Uterus (tissue), 4 donors: Measurements from ENCODE around the gene CTNND2. TPM values are rescaled to one million over a fixed set of nuclear protein-coding genes. Genes with fewer than 3 reads are reported as not detected.

Experiments
- DNase-seq, 2 donors: peaks; one replicate each; pipeline ENCODE4 v3.0.0-alpha.2; 2019 to 2020
- H3K27ac ChIP-seq, 2 donors: fragments of 200-600 bp; sonication (generic); 1 replicate in 1 of 2; 2 replicates in 1 of 2; pipeline ENCODE4 v1.5.1; 2016 to 2018
- H3K27me3 ChIP-seq, 2 donors: fragments of 200-600 bp; sonication (generic); one replicate each; pipeline ENCODE4 v1.5.1; 2018 to 2019; ENCODE audit warnings: control low read depth in 1 of 2
- H3K36me3 ChIP-seq, 2 donors: fragments of 200-600 bp; sonication (generic); one replicate each; pipeline ENCODE4 v1.5.1; 2019; ENCODE audit warnings: control low read depth in 1 of 2
- H3K4me1 ChIP-seq, 2 donors: fragments of 200-600 bp; sonication (generic); one replicate each; pipeline ENCODE4 v1.5.1; 2018 to 2019; ENCODE audit warnings: control low read depth in 1 of 2
- H3K4me3 ChIP-seq, 2 donors: fragments of 200-600 bp; sonication (generic); 1 replicate in 1 of 2; 2 replicates in 1 of 2; pipeline ENCODE4 v1.5.1; 2018 to 2019; ENCODE audit warnings: mild to moderate bottlenecking in 1 of 2
- H3K9me3 ChIP-seq, 2 donors: fragments of 200-600 bp; sonication (generic); one replicate each; pipeline ENCODE4 v1.5.1; 2019; ENCODE audit warnings: control low read depth in 1 of 2
- POLR2A ChIP-seq, 2 donors: fragments of 450-650 bp; IDR thresholded peaks; one replicate each; pipeline ENCODE4 v1.6.1; 2016; ENCODE audit warnings: antibody characterized with exemption in 2 of 2, mild to moderate bottlenecking in 1 of 2, moderate library complexity in 1 of 2
- intact Hi-C: fragments of 100-400 bp; cut with DNase I; formaldehyde crosslinking; loops from one replicate; pipeline ENCODE4 v1.15.1; 2023; ENCODE audit warnings: low total_unique reads
- total RNA-seq, 4 donors: library from RNA; depleted of rRNA in 3 of 4; stranded (reverse); fragments of >200 nt in 3 of 4; gene quantifications; one replicate each; pipeline versions ENCODE4 v1.1.0 to v1.2.4, GENCODE V29; 2014 to 2023
- TF ChIP-seq, protein P1 (sequence below), 4 experiments: fragments of 200-600 bp in 2 of 4; fragments of 450-650 bp in 2 of 4; sonication (generic) in 2 of 4; IDR thresholded peaks; one replicate each; pipeline ENCODE4 v1.5.1; 2016 to 2019; ENCODE audit warnings: antibody characterized with exemption in 4 of 4, mild to moderate bottlenecking in 2 of 4, moderate library complexity in 1 of 4
- donor health status: DM: yes; HTN: yes; CAD: no.

CTNND2 gene
- total RNA-seq, 4 donors from 2014 or later, result 0.49 to 1.2 TPM; not detected in 2

DNA sequence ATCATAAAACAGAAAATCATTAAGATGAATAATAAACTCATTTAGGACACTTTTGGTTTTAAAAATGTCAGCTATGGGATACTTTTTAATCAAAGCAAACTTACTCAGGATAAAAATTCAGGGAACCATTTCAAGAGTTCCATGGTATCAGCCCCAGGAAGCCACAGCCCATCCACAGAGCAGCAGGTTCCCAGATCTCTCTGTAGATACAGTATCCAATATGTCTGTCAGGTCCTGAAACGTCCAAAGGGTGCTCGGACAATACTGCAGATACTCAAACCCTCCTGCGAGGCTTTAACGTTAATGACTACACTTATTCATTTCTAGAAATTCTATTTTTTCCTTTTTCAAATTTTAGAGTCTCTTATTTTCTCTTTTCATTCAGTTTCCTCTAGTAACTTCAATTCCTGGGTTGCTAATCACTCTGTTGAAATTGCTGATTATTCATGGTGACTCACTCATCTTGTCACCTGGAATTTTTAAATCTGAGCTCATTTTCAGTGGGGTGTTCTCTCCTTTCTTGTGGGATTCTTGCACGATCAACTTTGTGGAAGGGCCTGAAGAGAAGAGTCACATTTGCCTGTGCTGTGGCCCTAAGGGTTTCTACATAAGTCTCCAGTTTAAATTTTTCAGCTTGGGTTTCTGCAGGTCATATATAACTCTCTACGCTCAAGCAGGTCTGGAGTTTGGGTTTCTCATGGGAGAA, 435.8 kb downstream of the CTNND2 start:
- no peak for DNase-seq

DNA sequence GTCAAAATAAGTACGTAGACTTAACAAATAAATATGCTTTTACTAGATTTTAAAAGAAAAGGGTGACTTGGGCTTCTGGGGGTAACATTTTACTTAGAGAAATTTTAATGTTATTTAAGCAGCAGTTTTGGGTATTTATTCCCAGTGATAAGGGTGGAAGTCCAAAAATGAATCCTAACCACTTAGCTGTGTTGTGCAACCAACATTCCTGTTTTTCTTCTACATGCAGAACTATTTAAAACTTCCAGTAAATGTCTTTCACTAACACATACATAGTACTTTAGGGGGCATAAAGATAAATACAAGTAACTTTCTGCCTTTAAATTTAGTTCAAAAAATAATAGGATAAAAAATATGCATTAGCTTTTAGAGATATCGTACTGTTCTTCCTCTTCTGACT, 436.7 kb downstream of the CTNND2 start:
- Histone ChIP-seq H3K27ac (no peak overlapping the region), H3K4me3 (no peak overlapping the region), H3K27me3 (no peaks in the 10 kb centered on the region), H3K4me1 (no peaks in the 10 kb centered on the region), H3K9me3 (no peaks in the 10 kb centered on the region), H3K36me3 (no peaks in the 10 kb centered on the region)
- no peak for DNase-seq
- no peak for TF ChIP-seq POLR2A (IDR thresholded peaks at IDR 0.05)
- TF ChIP-seq, protein P1, sequence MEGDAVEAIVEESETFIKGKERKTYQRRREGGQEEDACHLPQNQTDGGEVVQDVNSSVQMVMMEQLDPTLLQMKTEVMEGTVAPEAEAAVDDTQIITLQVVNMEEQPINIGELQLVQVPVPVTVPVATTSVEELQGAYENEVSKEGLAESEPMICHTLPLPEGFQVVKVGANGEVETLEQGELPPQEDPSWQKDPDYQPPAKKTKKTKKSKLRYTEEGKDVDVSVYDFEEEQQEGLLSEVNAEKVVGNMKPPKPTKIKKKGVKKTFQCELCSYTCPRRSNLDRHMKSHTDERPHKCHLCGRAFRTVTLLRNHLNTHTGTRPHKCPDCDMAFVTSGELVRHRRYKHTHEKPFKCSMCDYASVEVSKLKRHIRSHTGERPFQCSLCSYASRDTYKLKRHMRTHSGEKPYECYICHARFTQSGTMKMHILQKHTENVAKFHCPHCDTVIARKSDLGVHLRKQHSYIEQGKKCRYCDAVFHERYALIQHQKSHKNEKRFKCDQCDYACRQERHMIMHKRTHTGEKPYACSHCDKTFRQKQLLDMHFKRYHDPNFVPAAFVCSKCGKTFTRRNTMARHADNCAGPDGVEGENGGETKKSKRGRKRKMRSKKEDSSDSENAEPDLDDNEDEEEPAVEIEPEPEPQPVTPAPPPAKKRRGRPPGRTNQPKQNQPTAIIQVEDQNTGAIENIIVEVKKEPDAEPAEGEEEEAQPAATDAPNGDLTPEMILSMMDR (IDR thresholded peaks at IDR 0.05), result no peak
- intact Hi-C loops, result no loop called here

More for the DNA sequence above, 435.8 kb downstream of the CTNND2 start:
- no peaks in the 10 kb centered on the region for H3K9me3 ChIP-seq
- intact Hi-C loops, result no loop called here
- H3K27ac ChIP-seq, result no peak overlapping the region
- no peak for TF ChIP-seq POLR2A (IDR thresholded peaks at IDR 0.05)
- TF ChIP-seq, protein P1 (IDR thresholded peaks at IDR 0.05), result no peak
- H3K36me3 ChIP-seq, result no peaks in the 10 kb centered on the region
- no peaks in the 10 kb centered on the region for H3K27me3 ChIP-seq
- H3K4me3 ChIP-seq, result no peak overlapping the region
- H3K4me1 ChIP-seq, result no peaks in the 10 kb centered on the region

DNA sequence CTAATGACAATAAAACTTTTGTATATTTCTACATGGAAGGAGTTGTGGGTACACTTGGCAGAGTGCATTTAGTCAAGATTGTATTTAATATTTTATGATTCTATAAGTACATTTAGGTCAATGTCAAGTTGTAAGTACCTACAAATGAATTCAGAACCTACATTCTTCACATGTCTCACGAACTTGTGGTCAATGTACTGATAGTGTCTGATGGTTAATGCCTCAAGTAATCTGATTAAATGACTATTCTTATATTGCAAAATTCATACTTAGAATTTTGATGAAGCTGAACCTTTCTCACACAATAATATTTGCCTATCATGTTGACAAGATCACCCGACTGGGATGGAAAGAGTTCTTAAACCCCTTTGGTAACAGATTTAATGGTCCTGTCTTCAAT, 444.5 kb downstream of the CTNND2 start:
- TF ChIP-seq, protein P1 (IDR thresholded peaks at IDR 0.05), result no peak
- no peak for TF ChIP-seq POLR2A (IDR thresholded peaks at IDR 0.05)
- intact Hi-C loops, result no loop called here

DNA sequence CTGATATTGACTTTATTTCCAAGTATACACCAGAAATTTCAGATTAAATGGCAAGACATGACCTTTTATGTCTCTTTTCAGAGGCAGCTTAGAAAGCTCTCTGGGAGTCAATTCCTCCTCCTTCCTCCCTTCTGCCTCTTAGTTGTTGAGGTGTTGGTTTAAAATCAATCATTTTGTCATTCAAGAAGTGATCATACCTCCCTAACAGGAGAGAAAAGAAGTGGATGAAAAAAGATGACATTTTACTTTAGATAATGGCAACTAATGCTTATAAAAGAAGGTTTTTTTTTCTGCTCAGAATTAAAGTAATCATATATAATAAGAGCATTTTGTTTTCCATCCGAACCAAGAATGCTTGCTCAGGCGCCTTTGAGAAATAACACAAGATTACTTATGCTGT, 448.7 kb downstream of the CTNND2 start:
- intact Hi-C loops, result no loop called here
- no peak for DNase-seq
- Histone ChIP-seq H3K9me3 (no peaks in the 10 kb centered on the region), H3K4me1 (no peaks in the 10 kb centered on the region), H3K27me3 (no peaks in the 10 kb centered on the region), H3K27ac (no peak overlapping the region), H3K36me3 (no peaks in the 10 kb centered on the region), H3K4me3 (no peak overlapping the region)
- TF ChIP-seq POLR2A (IDR thresholded peaks at IDR 0.05), result no peak
- TF ChIP-seq, protein P1 (IDR thresholded peaks at IDR 0.05), result no peak

More for the DNA sequence above, 444.5 kb downstream of the CTNND2 start:
- Histone ChIP-seq H3K4me1 (no peaks in the 10 kb centered on the region), H3K9me3 (no peaks in the 10 kb centered on the region), H3K27me3 (no peaks in the 10 kb centered on the region), H3K36me3 (no peaks in the 10 kb centered on the region), H3K27ac (no peak overlapping the region), H3K4me3 (no peak overlapping the region)
- no peak for DNase-seq

DNA sequence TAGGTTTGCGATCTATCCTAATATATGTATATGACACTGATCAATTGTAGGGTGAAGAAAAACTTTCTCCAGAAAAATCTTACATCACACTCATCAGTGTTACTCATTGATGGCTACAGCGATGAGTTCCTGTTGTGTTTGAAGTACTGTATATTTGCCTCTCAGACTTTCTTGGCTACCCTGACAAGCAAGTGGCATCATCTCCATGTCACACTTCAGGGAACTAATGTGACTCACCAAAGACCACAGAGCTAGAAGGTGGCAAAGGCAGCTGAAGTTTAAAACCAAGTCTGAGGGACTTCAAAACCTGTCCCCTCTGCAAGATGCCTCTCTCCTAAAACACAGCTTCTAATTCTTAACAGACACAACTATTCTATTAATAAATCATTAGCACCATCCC, 451.4 kb downstream of the CTNND2 start:
- TF ChIP-seq, protein P1 (IDR thresholded peaks at IDR 0.05), result no peak
- TF ChIP-seq POLR2A (IDR thresholded peaks at IDR 0.05), result no peak
- no peak for DNase-seq
- H3K4me3 ChIP-seq, result no peak overlapping the region
- intact Hi-C loops, result no loop called here
- no peak overlapping the region for H3K27ac ChIP-seq
- no peaks in the 10 kb centered on the region for H3K36me3 ChIP-seq
- no peaks in the 10 kb centered on the region for H3K27me3 ChIP-seq
- no peaks in the 10 kb centered on the region for H3K9me3 ChIP-seq
- no peaks in the 10 kb centered on the region for H3K4me1 ChIP-seq
